SK-N-SH (cell line): Measurements from ENCODE around the gene POT1. TPM values are rescaled to one million over a fixed set of nuclear protein-coding genes. Genes with fewer than 3 reads are reported as not detected.

Experiments used
- CTCF ChIA-PET: fragments of 300-600, 350-600 bp; formaldehyde crosslinking; extraction: SDS; loops from one replicate; lab custom pipeline; 2021; lab: Yijun Ruan, JAX
- POLR2A ChIA-PET: fragments of 350-600 bp; sonication (Branson Sonifier 250); formaldehyde crosslinking; extraction: SDS; loops from one replicate; lab custom pipeline; 2020; ENCODE audit warnings: antibody characterized with exemption, inconsistent platforms; lab: Yijun Ruan, JAX
- DNase-seq: peaks from one replicate; pipeline ENCODE4 v3.0.0; 2012
- H2AFZ ChIP-seq: fragments of 200-600 bp; sonication (generic); 2 replicates; pipeline ENCODE4 v1.8.1; 2016; ENCODE audit warnings: antibody characterized with exemption, mild to moderate bottlenecking, low read depth
- H3F3A ChIP-seq: fragments of 200-600 bp; sonication (generic); replicated peaks from 2 replicates; pipeline ENCODE3; 2016; ENCODE audit warnings: antibody characterized with exemption, mild to moderate bottlenecking; ENCODE audit not compliant: insufficient read depth
- H3K27ac ChIP-seq, 2 experiments: fragments of 200-500 bp in 1 of 2; fragments of 200-600 bp in 1 of 2; sonication (Bioruptor generic) in 1 of 2; sonication (generic), shearing (Covaris generic) in 1 of 2; 2 replicates each; pipeline versions ENCODE4 v1.5.1 to v1.6.1; 2014 to 2016; ENCODE audit warnings: low read depth in 2 of 2, inconsistent platforms in 1 of 2, low read length in 1 of 2, mild to moderate bottlenecking in 1 of 2, mixed read lengths in 1 of 2
- H3K27me3 ChIP-seq: fragments of 200-600 bp; sonication (generic), shearing (Covaris generic); 2 replicates; pipeline ENCODE4 v1.6.1; 2016; ENCODE audit warnings: mixed run types; ENCODE audit not compliant: insufficient read depth
- H3K36me3 ChIP-seq, 2 experiments: fragments of 200-500 bp in 1 of 2; fragments of 200-600 bp in 1 of 2; sonication (Bioruptor generic) in 1 of 2; sonication (generic) in 1 of 2; replicated peaks in 1 of 2; 2 replicates each; pipeline versions ENCODE3 to v1.5.1; 2014 to 2016; ENCODE audit warnings: low read length in 1 of 2, mild to moderate bottlenecking in 1 of 2; ENCODE audit not compliant: insufficient read depth in 2 of 2, control insufficient read depth in 1 of 2
- H3K4me1 ChIP-seq, 2 experiments: fragments of 200-500 bp in 1 of 2; fragments of 200-600 bp in 1 of 2; sonication (Bioruptor generic) in 1 of 2; sonication (generic), shearing (Covaris generic) in 1 of 2; 2 replicates each; pipeline versions ENCODE4 v1.5.1 to v1.6.1; 2014 to 2016; ENCODE audit warnings: low read depth in 1 of 2, low read length in 1 of 2, mixed run types in 1 of 2; ENCODE audit not compliant: insufficient read depth in 2 of 2, control insufficient read depth in 1 of 2
- H3K4me2 ChIP-seq: fragments of 200-600 bp; sonication (generic), shearing (Covaris generic); 2 replicates; pipeline ENCODE4 v1.6.1; 2017; ENCODE audit warnings: mixed run types
- H3K4me3 ChIP-seq, 2 experiments: fragments of 200-500 bp in 1 of 2; fragments of 200-600 bp in 1 of 2; sonication (Bioruptor generic) in 1 of 2; sonication (generic), shearing (Covaris generic) in 1 of 2; 2 replicates each; pipeline versions ENCODE4 v1.5.1 to v1.8.1; 2014 to 2016; ENCODE audit warnings: low read depth in 2 of 2, inconsistent platforms in 1 of 2, low read length in 1 of 2, mild to moderate bottlenecking in 1 of 2, mixed read lengths in 1 of 2, moderate library complexity in 1 of 2
- H3K79me2 ChIP-seq: fragments of 200-600 bp; sonication (generic); 2 replicates; pipeline ENCODE4 v1.8.1; 2017; ENCODE audit warnings: mild to moderate bottlenecking; ENCODE audit not compliant: insufficient read depth
- H3K9ac ChIP-seq: fragments of 200-600 bp; sonication (generic); 2 replicates; pipeline ENCODE4 v1.6.1; 2017; ENCODE audit warnings: mixed run types
- H3K9me2 ChIP-seq: fragments of 200-600 bp; sonication (generic); 2 replicates; pipeline ENCODE4 v1.6.1; 2017; ENCODE audit warnings: mixed run types
- H3K9me3 ChIP-seq: fragments of 200-600 bp; sonication (generic); 2 replicates; pipeline ENCODE4 v1.6.1; 2017; ENCODE audit warnings: mixed run types, mild to moderate bottlenecking, moderate library complexity
- H4K20me1 ChIP-seq: fragments of 200-600 bp; sonication (generic); 2 replicates; pipeline ENCODE4 v1.6.1; 2017; ENCODE audit warnings: mild to moderate bottlenecking, mixed run types; ENCODE audit not compliant: insufficient read depth
- ELF1 ChIP-seq: IDR thresholded peaks from 2 replicates; pipeline ENCODE4 v1.4.0; 2012
- EP300 ChIP-seq, 2 experiments: IDR thresholded peaks; 2 replicates each; pipeline versions ENCODE4 v1.4.0 to v1.6.1; 2012; ENCODE audit warnings: borderline replicate concordance in 1 of 2, low read depth in 1 of 2, low read length in 1 of 2
- EZH2phosphoT487 ChIP-seq: fragments of 200-600 bp; sonication (generic); IDR thresholded peaks from 2 replicates; pipeline ENCODE4 v1.6.1; 2017; ENCODE audit warnings: low read depth, mixed run types, mild to moderate bottlenecking, antibody characterized with exemption, moderate library complexity, borderline replicate concordance
- FOSL2 ChIP-seq: IDR thresholded peaks from 2 replicates; pipeline ENCODE4 v1.4.0; 2012; ENCODE audit warnings: low read depth, mild to moderate bottlenecking, moderate library complexity, borderline replicate concordance
- FOXJ3 ChIP-seq: sonication (generic); formaldehyde crosslinking; IDR thresholded peaks from 2 replicates; pipeline ENCODE4 v1.5.1; 2020; ENCODE audit warnings: mild to moderate bottlenecking, missing genetic modification reagents
- FOXM1 ChIP-seq: IDR thresholded peaks from 2 replicates; pipeline ENCODE4 v1.4.0; 2012; ENCODE audit warnings: low read depth, mild to moderate bottlenecking
- GABPA ChIP-seq: IDR thresholded peaks from 2 replicates; pipeline ENCODE4 v1.4.0; 2012; ENCODE audit warnings: low read depth, mild to moderate bottlenecking
- IRF3 ChIP-seq: fragments of 150-350 bp; IDR thresholded peaks from 2 replicates; pipeline ENCODE4 v1.6.1; 2016; ENCODE audit warnings: mild to moderate bottlenecking, low read depth, low read length
- JUND ChIP-seq: IDR thresholded peaks from 2 replicates; pipeline ENCODE4 v1.4.0; 2012
- MEF2A ChIP-seq: IDR thresholded peaks from 2 replicates; pipeline ENCODE4 v1.4.0; 2012; ENCODE audit warnings: low read depth, borderline replicate concordance
- MXI1 ChIP-seq: IDR thresholded peaks from 2 replicates; pipeline ENCODE4 v1.6.1; 2012; ENCODE audit warnings: mild to moderate bottlenecking, low read depth, low read length, improper control_type of control experiment
- NRF1 ChIP-seq: IDR thresholded peaks from 2 replicates; pipeline ENCODE4 v1.6.1; 2012; ENCODE audit warnings: low read depth, mild to moderate bottlenecking, low read length
- PBX3 ChIP-seq: IDR thresholded peaks from 2 replicates; pipeline ENCODE4; 2012
- POLR2AphosphoS5 ChIP-seq: IDR thresholded peaks from 2 replicates; pipeline ENCODE4 v1.6.1; 2012; ENCODE audit warnings: low read depth, low read length
- RAD21 ChIP-seq: IDR thresholded peaks from 2 replicates; pipeline ENCODE4 v1.6.1; 2012; ENCODE audit warnings: mild to moderate bottlenecking, low read length
- RCOR1 ChIP-seq: fragments of 150-350 bp; IDR thresholded peaks from 2 replicates; pipeline ENCODE4 v1.6.1; 2017; ENCODE audit warnings: antibody characterized with exemption, low read length
- RFX5 ChIP-seq: IDR thresholded peaks from 2 replicates; pipeline ENCODE4 v1.6.1; 2012; ENCODE audit warnings: mild to moderate bottlenecking, improper control_type of control experiment, low read length
- RXRA ChIP-seq: IDR thresholded peaks from 2 replicates; pipeline ENCODE4 v1.4.0; 2012; ENCODE audit warnings: low read depth, mild to moderate bottlenecking, borderline replicate concordance
- TAF1 ChIP-seq: IDR thresholded peaks from 2 replicates; pipeline ENCODE4 v1.6.1; 2012; ENCODE audit warnings: low read depth, mild to moderate bottlenecking, low read length, moderate library complexity, borderline replicate concordance
- TCF12 ChIP-seq: IDR thresholded peaks from 2 replicates; pipeline ENCODE4 v1.4.0; 2012
- TEAD4 ChIP-seq: IDR thresholded peaks from 2 replicates; pipeline ENCODE4 v1.4.0; 2012; ENCODE audit warnings: mild to moderate bottlenecking, borderline replicate concordance; ENCODE audit not compliant: insufficient read depth
- USF2 ChIP-seq: fragments of 150-350 bp; IDR thresholded peaks from 2 replicates; pipeline ENCODE4 v1.6.1; 2017; ENCODE audit warnings: antibody characterized with exemption, low read length, low read depth, borderline replicate concordance
- WGBS: methylation state at CpG from one replicate; pipeline ENCODE4 v1.1.6; 2017; ENCODE audit warnings: low lambda C conversion rate; 5-methylcytosine and 5-hydroxymethylcytosine counted together
- polyA plus RNA-seq, 3 experiments: library from polyadenylated mRNA; depleted of rRNA; stranded (reverse); fragments of >200 nt; gene quantifications; 2 replicates each; pipeline ENCODE4 v1.2.3, GENCODE V29; 2012
- TF ChIP-seq, protein P1 (sequence below): fragments of 200-600 bp; sonication (generic); IDR thresholded peaks from 2 replicates; pipeline ENCODE4 v1.6.1; 2017; ENCODE audit warnings: antibody characterized with exemption, mild to moderate bottlenecking, moderate library complexity
- TF ChIP-seq, protein P2 (sequence below): IDR thresholded peaks from 2 replicates; pipeline ENCODE4 v1.4.0; 2012; ENCODE audit warnings: low read depth

Gene POT1
- polyA plus RNA-seq, 1 of the 3 experiments (the other 2 are of a cell fraction), result 18.1 TPM

- Histone ChIP-seq H3K27me3 (no peaks in the 10 kb centered on the region), H3K9ac (no peak overlapping the region), H4K20me1 (no peaks in the 10 kb centered on the region), H3F3A (no peaks in the 10 kb centered on the region), H3K36me3 (no peaks in the 10 kb centered on the region), H3K4me2 (no peak overlapping the region), H3K4me1 (no peaks in the 10 kb centered on the region), H3K27ac (no peak overlapping the region), H3K9me2 (no peaks in the 10 kb centered on the region), H3K79me2 (no peaks in the 10 kb centered on the region), H3K4me3 (no peak overlapping the region), H3K9me3 (no peaks in the 10 kb centered on the region), H2AFZ (no peak overlapping the region)
- TF ChIP-seq RAD21, result no peak
- TF ChIP-seq FOXJ3 (CRISPR knock-in tag), result no peak
- TF ChIP-seq POLR2AphosphoS5, result no peak
- TF ChIP-seq TCF12, result no peak
- no peak for TF ChIP-seq RCOR1
- no peak for TF ChIP-seq TEAD4
- no peak for TF ChIP-seq USF2
- no peak for TF ChIP-seq EZH2phosphoT487
- TF ChIP-seq NRF1, result no peak
- no peak for TF ChIP-seq PBX3
- TF ChIP-seq GABPA, result no peak
- no peak for TF ChIP-seq RFX5
- no peak for TF ChIP-seq FOSL2
- ChIA-PET POLR2A (no interaction called here), CTCF (interaction anchor here (1.0 kb wide), 1 partner anchor 10 kb away, joined by 3 read pairs; the partner anchor contains the start of gene GPR37)
- DNase-seq, result no peak
These were observed 154.2 kb downstream of the POT1 start for GRCh38 chr7:124775422-124775821.

GRCh38 chr7:124773938-124774337 lies 155.7 kb downstream of the POT1 start:
- Histone ChIP-seq H3K27me3 (no peaks in the 10 kb centered on the region), H3K9ac (no peak overlapping the region), H3K79me2 (no peaks in the 10 kb centered on the region), H3K27ac (no peak overlapping the region), H4K20me1 (no peaks in the 10 kb centered on the region), H3K4me2 (no peak overlapping the region), H3F3A (no peaks in the 10 kb centered on the region), H3K4me1 (no peaks in the 10 kb centered on the region), H3K36me3 (no peaks in the 10 kb centered on the region), H3K4me3 (no peak overlapping the region), H3K9me2 (no peaks in the 10 kb centered on the region), H3K9me3 (no peaks in the 10 kb centered on the region), H2AFZ (no peak overlapping the region)
- CTCF ChIA-PET, result interaction anchor here (1.0 to 1.8 kb wide), 3 partner anchors 9 to 672 kb away, joined by 3 to 10 read pairs (median 4); no protein-coding TSS in a partner anchor
- TF ChIP-seq GABPA (no peak), EZH2phosphoT487 (no peak), FOSL2 (no peak), TAF1 (no peak), ELF1 (no peak), MEF2A (no peak), USF2 (no peak), RXRA (no peak), FOXM1 (no peak), JUND (no peak), FOXJ3 (CRISPR knock-in tag) (no peak), RAD21 (no peak), MXI1 (no peak), EP300 (IDR thresholded peaks at IDR 0.05; ENCODE audit: borderline replicate concordance in 1 of 2, low read depth in 1 of 2, low read length in 1 of 2) (no peak), IRF3 (no peak), TCF12 (no peak)
- TF ChIP-seq, protein P1, sequence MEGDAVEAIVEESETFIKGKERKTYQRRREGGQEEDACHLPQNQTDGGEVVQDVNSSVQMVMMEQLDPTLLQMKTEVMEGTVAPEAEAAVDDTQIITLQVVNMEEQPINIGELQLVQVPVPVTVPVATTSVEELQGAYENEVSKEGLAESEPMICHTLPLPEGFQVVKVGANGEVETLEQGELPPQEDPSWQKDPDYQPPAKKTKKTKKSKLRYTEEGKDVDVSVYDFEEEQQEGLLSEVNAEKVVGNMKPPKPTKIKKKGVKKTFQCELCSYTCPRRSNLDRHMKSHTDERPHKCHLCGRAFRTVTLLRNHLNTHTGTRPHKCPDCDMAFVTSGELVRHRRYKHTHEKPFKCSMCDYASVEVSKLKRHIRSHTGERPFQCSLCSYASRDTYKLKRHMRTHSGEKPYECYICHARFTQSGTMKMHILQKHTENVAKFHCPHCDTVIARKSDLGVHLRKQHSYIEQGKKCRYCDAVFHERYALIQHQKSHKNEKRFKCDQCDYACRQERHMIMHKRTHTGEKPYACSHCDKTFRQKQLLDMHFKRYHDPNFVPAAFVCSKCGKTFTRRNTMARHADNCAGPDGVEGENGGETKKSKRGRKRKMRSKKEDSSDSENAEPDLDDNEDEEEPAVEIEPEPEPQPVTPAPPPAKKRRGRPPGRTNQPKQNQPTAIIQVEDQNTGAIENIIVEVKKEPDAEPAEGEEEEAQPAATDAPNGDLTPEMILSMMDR, result no peak
- TF ChIP-seq, protein P2, sequence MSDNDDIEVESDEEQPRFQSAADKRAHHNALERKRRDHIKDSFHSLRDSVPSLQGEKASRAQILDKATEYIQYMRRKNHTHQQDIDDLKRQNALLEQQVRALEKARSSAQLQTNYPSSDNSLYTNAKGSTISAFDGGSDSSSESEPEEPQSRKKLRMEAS, result no peak
- POLR2A ChIA-PET, result no interaction called here
- DNase-seq, result no peak
- 42% methylated on average over 4 of the region's 4 CpGs for WGBS
